IPS DF 4.7 (cell line): ENCODE measurements around the gene CTTNBP2NL.
"Not testable (repeated sequence)": the region's sequence is repeated elsewhere in the genome, so short reads cannot be mapped to it uniquely, and the experiment has no call there.

Experiments used
- DNase-seq: peaks from one replicate; pipeline ENCODE4 v3.0.0-alpha.2; 2013; ENCODE audit warnings: low spot score; ENCODE audit errors: extremely low read depth

The CTTNBP2NL gene

GRCh38 chr1:112418099-112418892 is 22.3 kb downstream of the CTTNBP2NL start:
- no peak for DNase-seq

DNA sequence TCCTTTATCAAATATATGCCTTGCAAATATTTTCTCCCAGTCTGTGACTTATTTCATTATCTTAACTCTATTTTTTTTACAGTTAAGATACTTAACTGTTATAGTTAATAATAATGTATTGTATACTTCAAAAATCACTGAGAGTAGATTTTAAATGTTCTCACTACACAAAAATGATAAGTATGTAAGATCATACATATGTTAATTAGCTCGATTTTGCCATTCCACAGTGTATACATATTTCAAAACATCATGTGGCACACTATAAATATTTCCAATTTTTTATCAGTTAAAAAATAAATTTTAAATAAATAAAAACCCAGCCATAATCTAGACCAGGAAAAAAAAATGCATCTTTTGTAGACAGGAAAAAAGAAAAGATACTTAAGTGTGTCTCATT is 27.2 kb downstream of the CTTNBP2NL start:
- DNase-seq, result no peak

DNA sequence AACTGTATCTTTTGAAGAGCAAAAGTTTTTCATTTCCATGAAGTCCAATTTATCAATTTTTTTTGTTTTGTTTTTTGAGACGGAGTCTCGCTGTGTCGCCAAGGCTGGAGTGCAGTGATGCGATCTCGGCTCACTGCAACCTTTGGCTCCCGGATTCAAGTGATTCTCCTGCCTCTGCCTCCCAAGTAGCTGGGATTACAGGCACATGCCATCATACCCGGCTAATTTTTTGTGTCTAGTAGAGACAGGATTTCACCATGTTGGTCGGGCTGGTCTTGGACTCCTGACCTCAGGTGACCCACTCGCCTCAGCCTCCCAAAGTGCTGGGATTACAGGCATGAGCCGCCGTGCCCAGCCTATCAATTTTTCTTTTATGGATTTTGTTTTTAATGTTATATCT is 27.7 kb downstream of the CTTNBP2NL start:
- DNase-seq, result not testable (repeated sequence)

DNA sequence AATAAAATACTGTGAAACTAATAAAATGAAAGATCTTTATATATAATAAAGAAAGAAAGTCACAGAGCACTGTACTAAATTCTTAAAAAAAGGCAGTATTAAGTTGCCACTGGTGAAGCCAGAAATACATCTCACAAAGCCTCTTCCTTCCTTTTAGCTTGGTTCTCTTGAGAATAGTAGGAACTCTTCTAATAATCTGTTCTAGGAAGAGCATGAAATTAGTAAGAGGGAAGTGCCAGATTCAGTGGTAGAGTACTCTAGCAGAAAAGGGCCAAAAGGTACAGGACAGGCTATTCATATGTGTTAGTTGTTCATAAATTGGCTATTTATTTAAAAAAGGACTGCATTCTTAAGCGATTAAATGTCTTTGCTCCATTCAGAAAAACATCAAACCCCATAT is 33.7 kb downstream of the CTTNBP2NL start:
- no peak for DNase-seq

- DNase-seq, result no peak
Observed at GRCh38 chr1:112431038-112431437, 35.0 kb downstream of the CTTNBP2NL start.

GRCh38 chr1:112435448-112435847 is 39.4 kb downstream of the CTTNBP2NL start:
- DNase-seq, result no peak

- DNase-seq, result no peak
Observed at GRCh38 chr1:112436384-112437156, 40.6 kb downstream of the CTTNBP2NL start.

GRCh38 chr1:112438156-112438555 is 42.1 kb downstream of the CTTNBP2NL start:
- not testable (repeated sequence) for DNase-seq

- no peak for DNase-seq
Observed at GRCh38 chr1:112439592-112439991, 43.6 kb downstream of the CTTNBP2NL start.

DNA sequence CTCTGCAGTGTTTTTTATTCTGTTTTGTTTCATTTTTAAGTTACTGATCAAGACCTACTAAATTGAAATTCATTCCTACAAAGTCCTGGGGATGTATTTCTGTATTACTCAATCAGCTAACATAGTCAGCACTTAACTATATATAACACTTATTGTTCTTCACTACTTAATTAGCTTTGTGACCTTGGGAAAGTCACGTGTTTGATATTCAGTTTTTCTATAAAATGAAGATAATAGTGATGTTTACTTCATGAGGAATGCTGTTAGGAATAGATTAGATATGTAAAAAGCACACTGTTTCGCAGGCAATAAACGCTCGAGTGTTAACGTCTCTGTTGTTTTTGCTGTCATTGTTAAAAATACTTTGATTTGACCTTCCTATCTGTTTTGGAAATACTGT is 44.6 kb downstream of the CTTNBP2NL start:
- DNase-seq, result no peak

GRCh38 chr1:112444269-112444668 is 48.3 kb downstream of the CTTNBP2NL start:
- DNase-seq, result no peak

DNA sequence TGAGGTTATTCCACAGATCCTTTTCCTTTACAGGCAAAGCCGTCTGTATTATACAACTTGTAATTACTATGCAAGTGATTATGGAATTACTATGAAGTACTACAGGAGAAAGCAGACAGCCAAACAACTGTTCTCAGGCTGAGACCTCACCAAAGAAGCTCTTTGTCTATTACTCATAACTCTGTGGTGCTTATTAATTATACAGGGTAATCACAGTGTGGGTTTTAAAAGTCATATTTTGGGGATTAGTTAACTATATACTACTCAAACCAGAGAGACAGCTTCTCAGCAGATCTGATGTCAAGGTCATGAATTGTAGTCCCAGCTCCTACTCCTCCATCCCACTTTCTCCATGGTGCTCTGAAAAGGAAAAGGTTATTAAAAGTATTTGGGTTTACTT is 49.6 kb downstream of the CTTNBP2NL start:
- DNase-seq, result no peak

DNA sequence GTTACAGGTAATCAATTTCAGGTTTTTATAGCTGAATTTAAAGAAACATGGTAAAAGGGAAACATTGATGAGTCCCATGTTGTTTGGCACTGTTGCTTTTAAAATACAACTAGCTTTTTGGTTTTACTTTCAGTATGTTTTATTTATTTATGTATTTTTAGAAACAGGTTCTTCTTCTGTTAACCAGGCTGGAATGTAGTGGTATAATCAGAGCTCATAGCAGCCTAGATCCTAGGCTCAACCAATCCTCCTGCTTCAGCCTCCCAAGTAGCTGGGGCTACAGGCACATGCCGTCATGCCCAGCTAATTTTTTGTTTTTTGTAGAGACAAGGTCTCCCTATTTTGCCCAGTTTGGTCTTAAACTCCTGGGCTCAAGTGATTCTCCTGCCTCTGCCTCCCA is 50.4 kb downstream of the CTTNBP2NL start:
- DNase-seq, result no peak

- no peak for DNase-seq
Observed at GRCh38 chr1:112448904-112449629, 53.1 kb downstream of the CTTNBP2NL start.

DNA sequence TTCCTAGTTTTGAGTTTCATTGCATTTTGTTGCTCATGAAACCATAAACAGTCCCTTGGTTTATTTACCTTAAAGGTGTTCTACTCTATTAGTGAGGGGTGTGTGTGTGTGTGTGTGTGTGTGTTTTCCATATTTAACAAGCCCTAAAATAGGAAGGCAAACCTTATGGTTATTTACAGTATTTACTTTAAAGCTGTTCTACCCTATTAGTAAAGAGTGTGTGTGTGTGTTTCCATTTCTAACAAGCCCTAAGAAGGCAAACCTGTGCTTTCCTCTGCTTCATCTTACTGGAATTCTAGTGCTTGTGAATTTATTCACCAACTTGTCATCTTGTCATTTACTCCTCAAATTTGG is 53.6 kb downstream of the CTTNBP2NL start:
- DNase-seq, result no peak

- no peak for DNase-seq
Observed at GRCh38 chr1:112450773-112451172, 54.8 kb downstream of the CTTNBP2NL start.

DNA sequence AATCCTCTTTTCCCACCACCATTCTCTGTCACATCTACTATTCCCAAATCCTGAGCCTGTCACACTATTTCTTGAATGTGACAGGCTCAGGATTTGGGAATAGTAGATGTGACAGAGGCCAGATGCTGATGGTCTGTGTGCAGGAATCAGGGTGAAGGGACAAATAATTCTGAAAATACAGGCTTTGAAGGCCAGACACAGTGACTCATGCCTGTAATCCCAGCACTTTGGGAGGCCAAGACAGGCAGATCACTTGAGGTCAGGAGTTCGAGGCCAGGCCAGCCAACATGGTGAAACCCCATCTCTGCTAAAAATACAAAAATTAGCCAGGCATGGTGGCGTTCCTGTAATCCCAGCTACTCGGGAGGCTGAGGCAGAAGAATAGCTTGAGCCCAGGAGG is 55.3 kb downstream of the CTTNBP2NL start:
- not testable (repeated sequence) for DNase-seq

DNA sequence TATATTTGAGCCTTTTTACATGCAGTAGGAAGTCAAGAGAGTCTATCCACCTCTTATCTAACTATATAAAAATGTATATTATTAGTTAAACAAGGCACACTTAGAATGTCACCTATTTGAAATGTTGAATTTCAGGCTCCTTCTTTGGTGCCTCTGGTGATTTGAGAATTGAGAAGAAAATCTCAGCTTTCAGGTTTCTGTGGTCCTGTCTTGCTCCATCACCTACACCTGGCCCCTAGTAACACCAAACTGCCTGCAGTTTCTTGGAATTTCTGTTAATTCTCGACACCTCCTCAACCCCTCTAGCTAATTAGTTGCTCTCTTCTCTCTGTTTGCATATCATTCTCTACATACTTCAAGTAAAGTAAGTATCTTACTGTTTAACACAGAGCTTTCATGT is 57.9 kb downstream of the CTTNBP2NL start:
- DNase-seq, result no peak

- DNase-seq, result no peak
Observed at GRCh38 chr1:112454316-112454715, 58.3 kb downstream of the CTTNBP2NL start.

DNA sequence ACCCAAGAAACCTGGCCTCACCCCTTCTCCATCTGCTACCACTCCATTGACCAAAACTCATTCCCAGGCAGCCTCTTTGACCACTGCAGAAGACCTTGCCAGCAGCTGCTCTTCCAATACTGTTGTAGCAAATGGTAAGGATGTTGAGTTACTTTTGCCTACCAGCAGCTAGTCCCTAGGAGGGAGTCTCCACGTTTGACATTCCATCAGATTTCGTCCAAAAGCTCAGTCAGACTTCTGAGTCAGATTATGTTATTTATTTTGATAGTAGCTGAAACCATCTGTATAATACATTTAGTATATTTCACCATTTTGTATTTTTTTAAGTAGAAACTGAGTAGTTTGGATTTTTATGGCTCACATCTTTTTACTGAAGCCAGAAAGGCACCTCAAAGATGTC is 61.2 kb downstream of the CTTNBP2NL start:
- DNase-seq, result no peak

- DNase-seq, result no peak
Observed at GRCh38 chr1:112457955-112458354, 61.9 kb downstream of the CTTNBP2NL start.

- DNase-seq, result no peak
Observed at GRCh38 chr1:112458756-112459155, 62.7 kb downstream of the CTTNBP2NL start.
